NT2/D1 (cell line): ENCODE data around the gene CCSER2.
"Not testable (repeated sequence)": the region's sequence is repeated elsewhere in the genome, so short reads cannot be mapped to it uniquely, and the experiment has no call there.

ENCODE experiments used
- DNase-seq: peaks from one replicate; pipeline ENCODE4 v3.0.0-alpha.2; 2011; ENCODE audit warnings: low read depth, low spot score
- H3K27me3 ChIP-seq: 2 replicates; pipeline ENCODE4 v1.6.0; 2011; ENCODE audit warnings: mild to moderate bottlenecking; ENCODE audit not compliant: insufficient read length, insufficient read depth
- H3K36me3 ChIP-seq: 2 replicates; pipeline ENCODE4 v1.6.1; 2011; ENCODE audit warnings: mild to moderate bottlenecking, low read length, mixed read lengths; ENCODE audit not compliant: insufficient read depth, insufficient read length
- H3K4me1 ChIP-seq: 2 replicates; pipeline ENCODE4 v1.5.1; 2011; ENCODE audit not compliant: insufficient read depth, insufficient read length
- H3K4me3 ChIP-seq: 2 replicates; pipeline ENCODE4 v1.5.1; 2011; ENCODE audit warnings: low read depth; ENCODE audit not compliant: insufficient read length
- H3K9ac ChIP-seq: 2 replicates; pipeline ENCODE4 v1.6.0; 2011; ENCODE audit warnings: low read depth; ENCODE audit not compliant: insufficient read length
- H3K9me3 ChIP-seq: 2 replicates; pipeline ENCODE4 v1.5.1; 2011; ENCODE audit warnings: mild to moderate bottlenecking, low read length; ENCODE audit not compliant: insufficient read depth
- SUZ12 ChIP-seq: IDR thresholded peaks from 2 replicates; pipeline ENCODE4 v1.6.1; 2011; ENCODE audit not compliant: insufficient read length, insufficient read depth; ENCODE audit errors: extremely low read depth
- YY1 ChIP-seq: IDR thresholded peaks from 2 replicates; pipeline ENCODE4 v1.6.1; 2011; ENCODE audit not compliant: insufficient read length, insufficient read depth
- ZNF274 ChIP-seq: IDR thresholded peaks from 2 replicates; pipeline ENCODE4 v1.6.1; 2011; ENCODE audit warnings: mild to moderate bottlenecking, low read depth, low read length

The CCSER2 gene

DNA sequence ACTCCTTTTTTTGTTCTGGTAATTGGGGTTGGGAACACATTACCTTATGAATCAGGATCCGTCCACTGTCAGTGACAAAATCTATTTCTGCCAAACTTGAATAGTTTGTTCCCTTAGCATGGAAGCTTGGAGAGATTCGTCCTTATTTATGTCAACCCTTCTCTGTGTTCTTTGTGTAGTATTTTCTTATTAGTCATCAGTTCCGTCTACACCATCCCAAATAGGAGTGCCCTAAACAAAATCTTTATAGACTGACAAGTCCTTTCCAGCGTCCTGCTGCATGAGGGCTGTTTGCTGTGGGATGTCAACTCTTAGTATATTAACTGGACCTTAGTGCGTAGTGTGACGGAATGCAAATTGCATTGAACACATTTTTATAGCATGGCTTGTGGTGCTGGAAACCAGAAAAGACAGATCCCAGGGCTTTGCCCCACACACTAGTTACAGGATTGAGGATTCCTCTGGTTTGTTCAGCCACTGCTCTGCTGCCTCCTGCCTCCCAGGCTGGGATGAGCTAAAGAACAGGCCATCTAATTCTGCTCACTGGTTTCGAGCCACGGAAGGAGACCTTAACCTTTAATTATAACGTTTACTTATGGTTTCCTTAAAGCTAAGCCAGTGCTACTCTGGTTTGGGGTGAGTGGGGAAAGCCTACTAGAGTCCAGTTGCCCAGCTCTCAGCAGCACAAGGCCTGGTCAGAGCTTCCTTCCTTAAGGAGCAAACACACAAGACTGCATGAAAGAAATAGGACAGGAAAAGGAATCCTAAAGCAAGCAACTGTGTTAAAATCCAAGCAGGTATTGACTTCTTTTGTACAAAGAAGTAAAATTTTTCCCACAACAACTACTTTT is 194.4 kb downstream of the CCSER2 start:
- peaks cover 12% of the 10 kb centered on the region; the same call in 1 of the 2 replicates for H3K9me3 ChIP-seq
- H3K36me3 ChIP-seq, result no peaks in the 10 kb centered on the region
- DNase-seq, result no peak
- H3K9ac ChIP-seq, result no peak overlapping the region
- H3K4me3 ChIP-seq, result no peak overlapping the region
- TF ChIP-seq YY1, result no peak
- TF ChIP-seq SUZ12, result no peak
- no peak for TF ChIP-seq ZNF274
- H3K27me3 ChIP-seq, result no peaks in the 10 kb centered on the region
- no peaks in the 10 kb centered on the region for H3K4me1 ChIP-seq

DNA sequence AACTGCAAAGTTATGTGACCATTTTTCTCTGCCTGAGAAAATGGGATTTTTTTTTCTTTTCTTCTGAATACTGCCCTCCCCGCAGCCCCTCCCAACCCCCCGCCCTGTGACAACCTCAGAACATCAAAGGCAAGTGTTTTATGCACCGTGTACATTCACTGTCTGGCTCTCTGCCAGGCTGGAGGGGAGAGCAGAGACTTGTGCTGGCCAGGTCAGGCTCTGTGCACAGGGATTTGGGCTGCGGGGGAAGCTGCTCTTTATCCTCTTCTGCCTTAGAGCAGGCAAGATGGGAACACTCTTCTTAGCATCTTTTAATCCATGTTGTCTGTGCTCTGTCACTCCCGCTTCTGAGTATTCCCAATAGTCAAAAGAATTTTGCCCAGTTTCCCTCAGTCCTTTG is 195.1 kb downstream of the CCSER2 start:
- no peak overlapping the region for H3K9ac ChIP-seq
- peaks cover 12% of the 10 kb centered on the region; the same call in 1 of the 2 replicates for H3K9me3 ChIP-seq
- no peak for DNase-seq
- no peaks in the 10 kb centered on the region for H3K27me3 ChIP-seq
- no peaks in the 10 kb centered on the region for H3K36me3 ChIP-seq
- H3K4me1 ChIP-seq, result no peaks in the 10 kb centered on the region
- no peak for TF ChIP-seq SUZ12
- no peak overlapping the region for H3K4me3 ChIP-seq

DNA sequence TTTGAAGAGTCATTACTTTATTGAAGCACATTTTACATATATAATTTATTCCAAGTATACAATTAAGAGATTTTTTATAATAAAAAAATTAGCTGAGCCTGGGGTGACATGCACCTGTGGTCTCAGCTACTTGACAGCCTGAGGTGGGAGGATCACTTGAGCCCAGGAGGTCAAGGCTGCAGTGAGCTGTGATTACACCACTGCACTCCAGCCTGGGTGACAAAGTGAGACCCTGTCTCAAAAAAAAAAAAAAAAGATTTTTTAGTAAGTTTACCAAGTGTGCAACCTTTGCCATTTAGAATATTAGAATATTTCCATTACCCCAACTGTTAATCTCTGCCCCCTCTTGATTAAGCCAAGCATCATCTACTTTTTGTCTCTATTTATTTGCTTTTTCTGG is 196.0 kb downstream of the CCSER2 start:
- H3K4me1 ChIP-seq, result no peaks in the 10 kb centered on the region
- no peaks in the 10 kb centered on the region for H3K27me3 ChIP-seq
- DNase-seq, result no peak
- TF ChIP-seq SUZ12 (no peak), YY1 (no peak), ZNF274 (no peak)
- H3K9ac ChIP-seq, result no peak overlapping the region
- peaks cover 12% of the 10 kb centered on the region; the same call in 1 of the 2 replicates for H3K9me3 ChIP-seq
- H3K4me3 ChIP-seq, result no peak overlapping the region
- no peaks in the 10 kb centered on the region for H3K36me3 ChIP-seq

DNA sequence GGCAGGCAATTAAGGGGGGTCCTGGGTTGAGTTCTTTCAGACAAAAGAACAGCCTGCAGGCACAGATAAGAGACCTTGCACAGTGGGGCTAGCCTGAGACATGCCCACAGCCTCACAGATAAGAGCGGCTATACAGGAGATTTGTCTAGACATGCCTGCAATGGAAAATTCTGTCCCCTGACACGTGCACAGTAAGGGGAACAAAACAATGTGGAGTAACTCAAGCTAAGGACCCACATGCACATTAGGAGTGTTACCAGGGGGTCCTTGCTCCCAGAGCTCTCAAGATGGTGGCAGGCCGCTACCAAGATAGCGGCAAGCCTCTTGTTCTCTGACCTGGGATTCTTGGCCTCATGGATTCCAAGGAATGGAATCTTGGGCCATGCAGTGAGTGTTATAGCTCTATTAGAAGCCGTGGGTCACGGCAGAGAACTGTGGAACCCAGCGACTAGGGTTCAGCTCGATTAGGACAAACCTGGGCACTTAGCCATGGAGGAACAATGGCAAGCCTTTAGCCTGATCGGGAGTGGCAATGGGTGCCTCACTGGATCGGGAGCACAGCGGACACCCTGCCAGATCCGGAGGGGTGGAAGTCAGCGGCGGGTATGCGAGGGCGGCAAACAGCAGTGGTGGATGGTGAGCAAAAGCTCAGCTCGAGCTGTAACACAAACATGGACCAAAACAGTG is 196.9 kb downstream of the CCSER2 start:
- H3K36me3 ChIP-seq, result no peaks in the 10 kb centered on the region
- no peak overlapping the region for H3K4me3 ChIP-seq
- H3K9ac ChIP-seq, result no peak overlapping the region
- H3K27me3 ChIP-seq, result no peaks in the 10 kb centered on the region
- TF ChIP-seq ZNF274 (no peak), SUZ12 (no peak), YY1 (no peak)
- H3K4me1 ChIP-seq, result no peaks in the 10 kb centered on the region
- H3K9me3 ChIP-seq, result peaks cover 12% of the 10 kb centered on the region; the same call in 1 of the 2 replicates
- no peak for DNase-seq

DNA sequence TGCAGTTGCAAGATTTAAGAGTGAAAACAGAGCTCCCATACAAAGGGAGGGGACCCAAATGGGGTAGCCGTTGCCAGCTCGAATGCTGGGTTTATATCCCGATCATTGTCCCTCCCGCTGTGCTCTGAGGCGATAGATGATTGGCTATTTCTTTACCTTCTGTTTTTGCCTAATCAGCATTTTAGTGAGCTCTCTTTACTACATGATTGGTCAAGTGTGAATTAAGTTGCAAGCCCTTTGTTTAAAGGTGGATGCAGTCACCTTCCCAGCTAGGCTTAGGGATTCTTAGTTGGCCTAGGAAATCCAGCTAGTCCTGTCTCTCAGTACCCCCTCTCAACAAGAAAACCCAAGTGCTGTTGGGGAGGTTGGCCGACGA is 197.4 kb downstream of the CCSER2 start:
- H3K9me3 ChIP-seq, result peaks cover 12% of the 10 kb centered on the region; the same call in 1 of the 2 replicates
- not testable (repeated sequence) for H3K4me1 ChIP-seq, DNase-seq, H3K36me3 ChIP-seq, H3K9ac ChIP-seq, H3K27me3 ChIP-seq, H3K4me3 ChIP-seq

DNA sequence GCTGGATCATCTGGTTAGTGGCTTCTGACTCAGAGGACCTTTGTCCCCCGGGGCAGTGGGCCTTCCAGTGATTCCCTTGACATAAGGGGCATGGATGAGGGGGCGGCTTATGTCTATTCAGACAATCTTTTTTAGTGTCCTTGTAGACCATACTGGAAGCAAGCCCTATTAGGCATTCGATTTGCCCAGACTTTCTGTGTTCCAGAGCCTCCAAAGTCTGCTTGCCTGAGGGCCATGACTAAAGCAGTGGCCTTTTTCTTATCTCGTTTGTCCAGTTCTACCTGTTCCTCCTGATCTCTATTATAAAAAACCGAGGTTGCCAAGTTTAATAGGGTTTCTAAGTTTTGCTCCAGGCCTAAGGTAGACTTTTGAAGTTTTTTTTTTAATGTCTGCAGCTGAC is 199.0 kb downstream of the CCSER2 start:
- H3K9me3 ChIP-seq, result peaks cover 12% of the 10 kb centered on the region; the same call in 1 of the 2 replicates
- not testable (repeated sequence) for H3K27me3 ChIP-seq, H3K4me3 ChIP-seq, H3K4me1 ChIP-seq, H3K9ac ChIP-seq, H3K36me3 ChIP-seq, DNase-seq

DNA sequence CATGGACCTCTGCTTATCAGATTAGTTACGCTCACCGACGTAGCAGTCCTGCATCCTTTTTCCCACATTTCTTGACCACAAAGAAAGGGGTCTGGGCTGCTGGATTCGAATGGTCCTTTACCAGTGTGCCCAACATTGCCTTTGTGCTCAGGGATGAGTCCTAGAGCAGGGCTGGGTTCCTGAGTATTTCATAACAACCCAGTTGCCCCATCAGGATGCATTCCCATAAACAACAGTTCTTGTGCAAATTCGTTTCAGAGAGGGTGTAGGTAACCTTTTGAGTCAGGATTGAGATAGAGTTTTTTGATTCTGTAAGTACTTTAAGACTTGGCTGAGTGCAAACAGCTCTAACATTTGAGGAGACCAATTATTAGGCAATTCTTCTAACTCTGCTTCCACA is 200.1 kb downstream of the CCSER2 start:
- H3K9me3 ChIP-seq, result peaks cover 12% of the 10 kb centered on the region; the same call in 1 of the 2 replicates
- not testable (repeated sequence) for H3K9ac ChIP-seq, H3K27me3 ChIP-seq, H3K4me1 ChIP-seq, H3K36me3 ChIP-seq, H3K4me3 ChIP-seq, DNase-seq

DNA sequence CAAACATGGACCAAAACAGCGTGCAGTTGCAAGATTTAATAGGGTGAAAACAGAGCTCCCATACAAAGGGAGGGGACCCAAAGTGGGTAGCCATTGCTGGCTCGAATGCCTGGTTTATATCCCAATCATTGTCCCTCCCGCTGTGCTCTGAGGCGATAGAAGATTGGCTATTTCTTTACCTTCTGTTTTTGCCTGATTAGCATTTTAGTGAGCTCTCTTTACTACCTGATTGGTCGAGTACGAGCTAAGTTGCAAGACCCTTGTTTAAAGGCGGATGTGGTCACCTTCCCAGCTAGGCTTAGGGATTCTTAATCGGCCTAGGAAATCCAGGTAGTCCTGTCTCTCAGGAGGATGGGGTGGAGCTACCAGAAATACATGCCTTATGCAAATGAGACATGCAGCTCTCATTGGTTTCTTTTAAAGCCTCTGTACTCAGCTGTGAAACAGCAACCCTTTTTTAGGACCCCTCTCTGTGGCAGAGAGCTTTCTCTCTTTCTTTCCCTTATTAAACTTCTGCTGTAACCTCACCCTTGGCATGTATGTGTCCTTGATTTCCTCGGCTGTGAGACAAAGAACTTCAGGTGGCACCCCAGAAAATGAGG is 202.4 kb downstream of the CCSER2 start:
- H3K9me3 ChIP-seq, result peaks cover 5% of the 10 kb centered on the region; the same call in 1 of the 2 replicates
- H3K4me1 ChIP-seq, result no peaks in the 10 kb centered on the region
- DNase-seq, result no peak
- TF ChIP-seq YY1 (no peak), ZNF274 (no peak), SUZ12 (no peak)
- H3K36me3 ChIP-seq, result no peaks in the 10 kb centered on the region
- no peak overlapping the region for H3K9ac ChIP-seq
- H3K4me3 ChIP-seq, result no peak overlapping the region
- H3K27me3 ChIP-seq, result no peaks in the 10 kb centered on the region
